Left ventricle myocardium inferior (tissue), 1 donor: ENCODE measurements around the gene ATOH8. TPM values are rescaled to one million over a fixed set of nuclear protein-coding genes. Genes with fewer than 3 reads are reported as not detected.
A peak's percentile ranks its signal among the peaks of the same experiment; 100 is the strongest.
"Not testable (repeated sequence)": the region's sequence is repeated elsewhere in the genome, so short reads cannot be mapped to it uniquely, and the experiment has no call there.

ENCODE experiments used
- DNase-seq: peaks from one replicate; pipeline ENCODE4 v3.0.0-alpha.2; 2020
- H3K27ac ChIP-seq: fragments of 200-600 bp; replicated peaks from 2 replicates; pipeline ENCODE4 v1.8.0; 2021
- H3K27me3 ChIP-seq: fragments of 200-600 bp; 2 replicates; pipeline ENCODE4 v1.8.0; 2021; ENCODE audit warnings: low read depth
- H3K36me3 ChIP-seq: fragments of 200-600 bp; 2 replicates; pipeline ENCODE4 v1.8.0; 2021
- H3K4me1 ChIP-seq: fragments of 200-600 bp; 2 replicates; pipeline ENCODE4 v1.8.0; 2021
- H3K4me3 ChIP-seq: fragments of 200-600 bp; 2 replicates; pipeline ENCODE4 v1.8.0; 2021; ENCODE audit warnings: mild to moderate bottlenecking, moderate library complexity
- H3K9me3 ChIP-seq: fragments of 200-600 bp; replicated peaks from 2 replicates; pipeline ENCODE4 v1.8.0; 2021
- intact Hi-C: fragments of 100-400 bp; cut with micrococcal nuclease; formaldehyde crosslinking; loops from one replicate; pipeline ENCODE4 v1.11.0; 2022
- total RNA-seq: library from RNA; stranded (reverse); fragmentation: NEBNext Ultra II Directional; extraction: Animal tissue kit (Norgen Biotek cat#: 25700); gene quantifications from one replicate; pipeline ENCODE4 v1.2.1, GENCODE V29; 2021
- TF ChIP-seq, protein P1 (sequence below): fragments of 200-600 bp; IDR thresholded peaks from 2 replicates; pipeline ENCODE4 v1.8.0; 2021; ENCODE audit warnings: antibody characterized with exemption, mild to moderate bottlenecking, borderline replicate concordance
- donor health status: DM: no; HTN: yes; CAD: no; lungs with severe emphysema.

Gene ATOH8
- total RNA-seq, 1 donor from 2014 or later, result 23.3 TPM

DNA sequence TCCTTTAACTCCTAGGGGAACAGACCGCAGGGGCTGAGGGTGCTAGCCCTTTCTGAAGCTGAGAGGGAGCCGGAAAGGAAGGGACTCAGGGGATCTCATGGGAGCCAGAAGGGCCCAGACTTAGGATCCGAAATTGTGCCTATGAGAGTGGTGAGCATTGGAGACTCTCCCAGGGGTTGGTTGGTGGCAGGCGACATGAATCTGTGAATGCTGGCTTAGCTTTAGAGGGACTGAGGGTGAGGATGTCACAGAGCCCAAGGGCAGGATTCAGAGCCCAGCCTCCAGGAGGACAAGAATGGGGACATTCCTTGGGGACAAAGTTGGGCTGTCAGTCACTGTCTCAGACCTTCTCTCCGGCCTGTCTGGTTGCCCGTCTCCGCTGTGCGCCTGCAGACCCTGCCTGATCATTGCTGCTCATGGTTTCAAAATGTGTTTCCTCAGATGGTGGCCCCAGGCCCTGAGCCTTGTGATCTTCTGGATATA, 42.2 kb upstream of the ATOH8 start:
- Histone ChIP-seq H3K4me1 (peaks cover 78% of the 10 kb centered on the region), H3K9me3 (no peaks in the 10 kb centered on the region), H3K27me3 (no peaks in the 10 kb centered on the region), H3K4me3 (peak overlapping the region; percentile 45), H3K36me3 (no peaks in the 10 kb centered on the region), H3K27ac (peak overlapping the region; percentile 94)
- TF ChIP-seq, protein P1, sequence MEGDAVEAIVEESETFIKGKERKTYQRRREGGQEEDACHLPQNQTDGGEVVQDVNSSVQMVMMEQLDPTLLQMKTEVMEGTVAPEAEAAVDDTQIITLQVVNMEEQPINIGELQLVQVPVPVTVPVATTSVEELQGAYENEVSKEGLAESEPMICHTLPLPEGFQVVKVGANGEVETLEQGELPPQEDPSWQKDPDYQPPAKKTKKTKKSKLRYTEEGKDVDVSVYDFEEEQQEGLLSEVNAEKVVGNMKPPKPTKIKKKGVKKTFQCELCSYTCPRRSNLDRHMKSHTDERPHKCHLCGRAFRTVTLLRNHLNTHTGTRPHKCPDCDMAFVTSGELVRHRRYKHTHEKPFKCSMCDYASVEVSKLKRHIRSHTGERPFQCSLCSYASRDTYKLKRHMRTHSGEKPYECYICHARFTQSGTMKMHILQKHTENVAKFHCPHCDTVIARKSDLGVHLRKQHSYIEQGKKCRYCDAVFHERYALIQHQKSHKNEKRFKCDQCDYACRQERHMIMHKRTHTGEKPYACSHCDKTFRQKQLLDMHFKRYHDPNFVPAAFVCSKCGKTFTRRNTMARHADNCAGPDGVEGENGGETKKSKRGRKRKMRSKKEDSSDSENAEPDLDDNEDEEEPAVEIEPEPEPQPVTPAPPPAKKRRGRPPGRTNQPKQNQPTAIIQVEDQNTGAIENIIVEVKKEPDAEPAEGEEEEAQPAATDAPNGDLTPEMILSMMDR, result no peak
- DNase-seq, result no peak
- intact Hi-C loops, result no loop called here

DNA sequence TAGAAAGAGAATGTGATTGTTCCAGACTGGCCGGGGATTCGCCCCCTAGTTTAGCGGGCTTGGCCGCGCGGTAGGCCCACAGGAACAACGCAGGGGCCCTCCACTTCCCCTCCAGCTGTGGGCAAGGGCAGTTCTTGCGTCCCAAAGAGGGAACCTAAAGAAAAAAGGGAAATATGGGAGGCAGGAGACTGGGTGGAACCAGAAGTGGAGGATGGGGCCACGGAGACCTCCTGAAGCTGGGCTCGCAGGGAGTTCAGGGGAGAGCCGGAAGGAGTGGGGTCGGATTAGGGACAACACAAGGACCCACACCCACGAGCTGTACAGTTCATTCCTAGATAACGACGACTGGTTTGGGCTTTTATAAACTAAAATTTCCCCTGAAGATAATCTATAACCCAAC, 41.5 kb upstream of the ATOH8 start:
- Histone ChIP-seq H3K4me1 (peaks cover 71% of the 10 kb centered on the region), H3K27ac (peak overlapping the region; percentile 94), H3K27me3 (no peaks in the 10 kb centered on the region), H3K9me3 (no peaks in the 10 kb centered on the region), H3K36me3 (no peaks in the 10 kb centered on the region), H3K4me3 (no peak overlapping the region)
- TF ChIP-seq, protein P1, result no peak
- intact Hi-C loops, result no loop called here
- peak; percentile 38 for DNase-seq

DNA sequence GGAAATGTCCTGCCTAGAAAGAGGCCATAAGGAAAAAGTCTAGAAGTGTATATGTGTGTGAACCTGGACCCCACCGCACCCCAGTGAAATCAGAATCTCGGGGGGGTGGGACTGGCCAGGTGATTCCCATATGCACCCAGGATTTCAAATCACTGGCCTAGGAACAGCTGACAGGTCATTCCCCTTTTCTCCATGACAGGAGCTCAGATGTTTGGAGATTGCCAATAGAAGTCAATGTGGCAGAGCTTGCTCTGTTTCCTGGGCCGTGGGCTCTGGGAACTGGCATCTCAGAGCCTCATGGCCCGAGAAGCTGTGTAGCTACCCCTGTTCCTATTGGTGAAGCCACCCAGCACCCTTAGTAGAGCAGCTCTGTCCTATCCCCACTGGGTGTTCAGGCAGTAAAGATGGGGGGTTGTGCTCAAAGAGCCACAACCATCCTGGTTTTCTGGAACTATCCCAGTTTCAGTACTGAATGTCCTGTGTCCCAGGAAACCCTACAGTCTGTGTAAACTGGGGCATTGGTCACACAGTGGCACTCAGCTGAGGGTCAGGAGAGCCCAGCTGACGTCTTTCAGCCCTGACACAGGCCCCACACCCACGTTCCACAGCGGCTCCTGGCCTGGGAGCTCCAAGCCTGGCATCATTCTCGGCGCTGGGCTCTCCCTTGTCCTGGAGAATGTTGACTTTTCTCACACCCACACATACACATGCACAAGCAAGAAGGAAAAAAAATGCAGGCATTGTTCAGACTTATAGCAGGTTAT, 40.8 kb upstream of the ATOH8 start:
- no peaks in the 10 kb centered on the region for H3K9me3 ChIP-seq
- no peaks in the 10 kb centered on the region for H3K36me3 ChIP-seq
- H3K27ac ChIP-seq, result peak overlapping the region; percentile 94
- peaks cover 64% of the 10 kb centered on the region for H3K4me1 ChIP-seq
- intact Hi-C loops, result no loop called here
- no peaks in the 10 kb centered on the region for H3K27me3 ChIP-seq
- no peak overlapping the region for H3K4me3 ChIP-seq
- TF ChIP-seq, protein P1, result no peak
- DNase-seq, result peak; percentile 75

DNA sequence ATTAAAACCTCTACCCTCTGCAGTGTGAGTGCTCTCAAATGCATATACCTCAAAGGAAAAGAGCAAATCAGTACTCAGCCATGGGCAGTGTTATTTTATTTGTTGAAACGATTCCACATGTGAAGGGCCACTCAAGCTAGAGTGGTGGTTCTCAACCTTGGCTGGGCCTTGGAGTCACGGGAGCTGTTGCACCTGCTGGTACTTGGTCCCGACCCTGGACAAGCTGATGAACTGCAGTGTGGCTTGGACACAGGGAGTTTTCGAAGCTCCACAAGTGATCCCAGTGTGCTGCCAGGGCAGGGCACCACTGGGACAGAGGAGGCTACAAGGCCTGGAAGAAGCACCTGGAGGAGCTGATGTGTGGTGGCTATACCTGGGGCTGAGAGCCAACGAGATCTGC, 40.0 kb upstream of the ATOH8 start:
- Histone ChIP-seq H3K4me3 (no peak overlapping the region), H3K27ac (peak overlapping the region; percentile 94), H3K4me1 (peaks cover 56% of the 10 kb centered on the region), H3K27me3 (no peaks in the 10 kb centered on the region), H3K9me3 (no peaks in the 10 kb centered on the region), H3K36me3 (no peaks in the 10 kb centered on the region)
- peak; percentile 46 for DNase-seq
- intact Hi-C loops, result no loop called here
- TF ChIP-seq, protein P1, result no peak

DNA sequence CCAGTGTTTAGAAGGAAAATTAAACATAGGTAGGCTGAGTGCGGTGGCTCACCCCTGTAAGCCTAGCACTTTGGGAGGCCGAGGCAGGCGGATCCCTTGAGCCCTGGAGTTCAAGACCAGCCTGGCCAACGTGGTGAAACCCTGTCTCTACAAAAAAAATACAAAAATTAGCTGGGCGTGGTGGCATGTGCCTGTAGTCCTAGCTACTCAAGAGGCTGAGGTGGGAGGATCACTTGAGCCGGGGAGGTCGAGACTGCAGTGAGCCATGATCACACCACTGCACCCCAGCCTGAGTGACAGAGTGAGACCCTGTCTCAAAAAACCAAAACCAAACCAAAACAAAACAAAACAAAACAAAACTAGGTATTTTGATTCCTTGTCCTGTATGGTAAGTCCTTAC, 39.4 kb upstream of the ATOH8 start:
- H3K4me3 ChIP-seq, H3K36me3 ChIP-seq, H3K9me3 ChIP-seq, DNase-seq, intact Hi-C loops, H3K27me3 ChIP-seq: not testable (repeated sequence)
- Histone ChIP-seq H3K4me1 (peaks cover 53% of the 10 kb centered on the region), H3K27ac (peak overlapping the region; percentile 94)

DNA sequence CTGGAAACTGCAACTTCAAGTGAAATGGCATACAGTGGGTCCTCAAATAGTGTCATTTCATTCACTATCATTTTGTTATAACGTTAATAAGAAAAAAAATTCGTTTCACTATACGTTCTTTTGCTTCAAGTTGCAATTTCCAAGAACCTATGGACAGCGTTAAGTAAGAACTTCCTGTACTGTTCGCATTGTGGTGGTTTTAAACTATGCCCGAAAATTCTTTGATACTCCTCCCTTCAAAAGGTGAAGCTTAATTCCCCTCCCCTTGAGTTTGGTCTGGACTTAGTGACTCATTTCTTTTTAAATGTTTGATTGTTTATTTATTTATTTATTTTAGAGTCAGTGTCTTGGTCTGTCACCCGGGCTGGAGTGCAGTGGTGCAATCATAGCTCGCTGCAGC, 39.0 kb upstream of the ATOH8 start:
- Histone ChIP-seq H3K27ac (peak overlapping the region; percentile 94), H3K4me3 (no peak overlapping the region), H3K27me3 (no peaks in the 10 kb centered on the region), H3K4me1 (peaks cover 53% of the 10 kb centered on the region), H3K36me3 (no peaks in the 10 kb centered on the region), H3K9me3 (no peaks in the 10 kb centered on the region)
- TF ChIP-seq, protein P1, result no peak
- intact Hi-C loops, result no loop called here
- DNase-seq, result no peak
